SK-N-SH (cell line): ENCODE data around the gene PDE4A. TPM values are rescaled to one million over a fixed set of nuclear protein-coding genes. Genes with fewer than 3 reads are reported as not detected.
A peak's percentile ranks its signal among the peaks of the same experiment; 100 is the strongest.

Experiments
- CTCF ChIA-PET: fragments of 300-600, 350-600 bp; formaldehyde crosslinking; extraction: SDS; loops from one replicate; lab custom pipeline; 2021; lab: Yijun Ruan, JAX
- POLR2A ChIA-PET: fragments of 350-600 bp; sonication (Branson Sonifier 250); formaldehyde crosslinking; extraction: SDS; loops from one replicate; lab custom pipeline; 2020; ENCODE audit warnings: antibody characterized with exemption, inconsistent platforms; lab: Yijun Ruan, JAX
- DNase-seq: peaks from one replicate; pipeline ENCODE4 v3.0.0; 2012
- H2AFZ ChIP-seq: fragments of 200-600 bp; sonication (generic); 2 replicates; pipeline ENCODE4 v1.8.1; 2016; ENCODE audit warnings: antibody characterized with exemption, mild to moderate bottlenecking, low read depth
- H3F3A ChIP-seq: fragments of 200-600 bp; sonication (generic); replicated peaks from 2 replicates; pipeline ENCODE3; 2016; ENCODE audit warnings: antibody characterized with exemption, mild to moderate bottlenecking; ENCODE audit not compliant: insufficient read depth
- H3K27ac ChIP-seq, 2 experiments: fragments of 200-500 bp in 1 of 2; fragments of 200-600 bp in 1 of 2; sonication (Bioruptor generic) in 1 of 2; sonication (generic), shearing (Covaris generic) in 1 of 2; 2 replicates each; pipeline versions ENCODE4 v1.5.1 to v1.6.1; 2014 to 2016; ENCODE audit warnings: low read depth in 2 of 2, inconsistent platforms in 1 of 2, low read length in 1 of 2, mild to moderate bottlenecking in 1 of 2, mixed read lengths in 1 of 2
- H3K27me3 ChIP-seq: fragments of 200-600 bp; sonication (generic), shearing (Covaris generic); 2 replicates; pipeline ENCODE4 v1.6.1; 2016; ENCODE audit warnings: mixed run types; ENCODE audit not compliant: insufficient read depth
- H3K36me3 ChIP-seq, 2 experiments: fragments of 200-500 bp in 1 of 2; fragments of 200-600 bp in 1 of 2; sonication (Bioruptor generic) in 1 of 2; sonication (generic) in 1 of 2; replicated peaks in 1 of 2; 2 replicates each; pipeline versions ENCODE3 to v1.5.1; 2014 to 2016; ENCODE audit warnings: low read length in 1 of 2, mild to moderate bottlenecking in 1 of 2; ENCODE audit not compliant: insufficient read depth in 2 of 2, control insufficient read depth in 1 of 2
- H3K4me1 ChIP-seq, 2 experiments: fragments of 200-500 bp in 1 of 2; fragments of 200-600 bp in 1 of 2; sonication (Bioruptor generic) in 1 of 2; sonication (generic), shearing (Covaris generic) in 1 of 2; 2 replicates each; pipeline versions ENCODE4 v1.5.1 to v1.6.1; 2014 to 2016; ENCODE audit warnings: low read depth in 1 of 2, low read length in 1 of 2, mixed run types in 1 of 2; ENCODE audit not compliant: insufficient read depth in 2 of 2, control insufficient read depth in 1 of 2
- H3K4me2 ChIP-seq: fragments of 200-600 bp; sonication (generic), shearing (Covaris generic); 2 replicates; pipeline ENCODE4 v1.6.1; 2017; ENCODE audit warnings: mixed run types
- H3K4me3 ChIP-seq, 2 experiments: fragments of 200-500 bp in 1 of 2; fragments of 200-600 bp in 1 of 2; sonication (Bioruptor generic) in 1 of 2; sonication (generic), shearing (Covaris generic) in 1 of 2; 2 replicates each; pipeline versions ENCODE4 v1.5.1 to v1.8.1; 2014 to 2016; ENCODE audit warnings: low read depth in 2 of 2, inconsistent platforms in 1 of 2, low read length in 1 of 2, mild to moderate bottlenecking in 1 of 2, mixed read lengths in 1 of 2, moderate library complexity in 1 of 2
- H3K79me2 ChIP-seq: fragments of 200-600 bp; sonication (generic); 2 replicates; pipeline ENCODE4 v1.8.1; 2017; ENCODE audit warnings: mild to moderate bottlenecking; ENCODE audit not compliant: insufficient read depth
- H3K9ac ChIP-seq: fragments of 200-600 bp; sonication (generic); 2 replicates; pipeline ENCODE4 v1.6.1; 2017; ENCODE audit warnings: mixed run types
- H3K9me2 ChIP-seq: fragments of 200-600 bp; sonication (generic); 2 replicates; pipeline ENCODE4 v1.6.1; 2017; ENCODE audit warnings: mixed run types
- H3K9me3 ChIP-seq: fragments of 200-600 bp; sonication (generic); 2 replicates; pipeline ENCODE4 v1.6.1; 2017; ENCODE audit warnings: mixed run types, mild to moderate bottlenecking, moderate library complexity
- H4K20me1 ChIP-seq: fragments of 200-600 bp; sonication (generic); 2 replicates; pipeline ENCODE4 v1.6.1; 2017; ENCODE audit warnings: mild to moderate bottlenecking, mixed run types; ENCODE audit not compliant: insufficient read depth
- ELF1 ChIP-seq: IDR thresholded peaks from 2 replicates; pipeline ENCODE4 v1.4.0; 2012
- MEF2A ChIP-seq: IDR thresholded peaks from 2 replicates; pipeline ENCODE4 v1.4.0; 2012; ENCODE audit warnings: low read depth, borderline replicate concordance
- NRF1 ChIP-seq: IDR thresholded peaks from 2 replicates; pipeline ENCODE4 v1.6.1; 2012; ENCODE audit warnings: low read depth, mild to moderate bottlenecking, low read length
- POLR2AphosphoS5 ChIP-seq: IDR thresholded peaks from 2 replicates; pipeline ENCODE4 v1.6.1; 2012; ENCODE audit warnings: low read depth, low read length
- REST ChIP-seq: IDR thresholded peaks from 2 replicates; pipeline ENCODE4 v1.6.1; 2012; ENCODE audit warnings: mild to moderate bottlenecking, low read depth, low read length, moderate library complexity
- RXRA ChIP-seq: IDR thresholded peaks from 2 replicates; pipeline ENCODE4 v1.4.0; 2012; ENCODE audit warnings: low read depth, mild to moderate bottlenecking, borderline replicate concordance
- SIN3A ChIP-seq: IDR thresholded peaks from 2 replicates; pipeline ENCODE4 v1.6.1; 2012; ENCODE audit warnings: low read depth, mild to moderate bottlenecking, low read length, moderate library complexity, borderline replicate concordance
- TAF1 ChIP-seq: IDR thresholded peaks from 2 replicates; pipeline ENCODE4 v1.6.1; 2012; ENCODE audit warnings: low read depth, mild to moderate bottlenecking, low read length, moderate library complexity, borderline replicate concordance
- WGBS: methylation state at CpG from one replicate; pipeline ENCODE4 v1.1.6; 2017; ENCODE audit warnings: low lambda C conversion rate; 5-methylcytosine and 5-hydroxymethylcytosine counted together
- polyA plus RNA-seq, 3 experiments: library from polyadenylated mRNA; depleted of rRNA; stranded (reverse); fragments of >200 nt; gene quantifications; 2 replicates each; pipeline ENCODE4 v1.2.3, GENCODE V29; 2012
- TF ChIP-seq, protein P1 (sequence below): fragments of 150-350 bp; IDR thresholded peaks from 2 replicates; pipeline ENCODE4 v1.6.1; 2016; ENCODE audit warnings: mild to moderate bottlenecking, low read depth, low read length
- TF ChIP-seq, protein P2 (sequence below): fragments of 200-600 bp; sonication (generic); IDR thresholded peaks from 2 replicates; pipeline ENCODE4 v1.6.1; 2017; ENCODE audit warnings: antibody characterized with exemption, mild to moderate bottlenecking, moderate library complexity

The PDE4A gene
- polyA plus RNA-seq, 1 of the 3 experiments (the other 2 are of a cell fraction): 2.9 TPM

- TF ChIP-seq, protein P1, sequence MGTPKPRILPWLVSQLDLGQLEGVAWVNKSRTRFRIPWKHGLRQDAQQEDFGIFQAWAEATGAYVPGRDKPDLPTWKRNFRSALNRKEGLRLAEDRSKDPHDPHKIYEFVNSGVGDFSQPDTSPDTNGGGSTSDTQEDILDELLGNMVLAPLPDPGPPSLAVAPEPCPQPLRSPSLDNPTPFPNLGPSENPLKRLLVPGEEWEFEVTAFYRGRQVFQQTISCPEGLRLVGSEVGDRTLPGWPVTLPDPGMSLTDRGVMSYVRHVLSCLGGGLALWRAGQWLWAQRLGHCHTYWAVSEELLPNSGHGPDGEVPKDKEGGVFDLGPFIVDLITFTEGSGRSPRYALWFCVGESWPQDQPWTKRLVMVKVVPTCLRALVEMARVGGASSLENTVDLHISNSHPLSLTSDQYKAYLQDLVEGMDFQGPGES: no peak
- no peak for TF ChIP-seq POLR2AphosphoS5
- TF ChIP-seq ELF1: no peak
- TF ChIP-seq MEF2A: no peak
- TF ChIP-seq, protein P2, sequence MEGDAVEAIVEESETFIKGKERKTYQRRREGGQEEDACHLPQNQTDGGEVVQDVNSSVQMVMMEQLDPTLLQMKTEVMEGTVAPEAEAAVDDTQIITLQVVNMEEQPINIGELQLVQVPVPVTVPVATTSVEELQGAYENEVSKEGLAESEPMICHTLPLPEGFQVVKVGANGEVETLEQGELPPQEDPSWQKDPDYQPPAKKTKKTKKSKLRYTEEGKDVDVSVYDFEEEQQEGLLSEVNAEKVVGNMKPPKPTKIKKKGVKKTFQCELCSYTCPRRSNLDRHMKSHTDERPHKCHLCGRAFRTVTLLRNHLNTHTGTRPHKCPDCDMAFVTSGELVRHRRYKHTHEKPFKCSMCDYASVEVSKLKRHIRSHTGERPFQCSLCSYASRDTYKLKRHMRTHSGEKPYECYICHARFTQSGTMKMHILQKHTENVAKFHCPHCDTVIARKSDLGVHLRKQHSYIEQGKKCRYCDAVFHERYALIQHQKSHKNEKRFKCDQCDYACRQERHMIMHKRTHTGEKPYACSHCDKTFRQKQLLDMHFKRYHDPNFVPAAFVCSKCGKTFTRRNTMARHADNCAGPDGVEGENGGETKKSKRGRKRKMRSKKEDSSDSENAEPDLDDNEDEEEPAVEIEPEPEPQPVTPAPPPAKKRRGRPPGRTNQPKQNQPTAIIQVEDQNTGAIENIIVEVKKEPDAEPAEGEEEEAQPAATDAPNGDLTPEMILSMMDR: no peak
Measured at GRCh38 chr19:10378124-10378523, 42.2 kb upstream of the PDE4A start (continued).

DNA sequence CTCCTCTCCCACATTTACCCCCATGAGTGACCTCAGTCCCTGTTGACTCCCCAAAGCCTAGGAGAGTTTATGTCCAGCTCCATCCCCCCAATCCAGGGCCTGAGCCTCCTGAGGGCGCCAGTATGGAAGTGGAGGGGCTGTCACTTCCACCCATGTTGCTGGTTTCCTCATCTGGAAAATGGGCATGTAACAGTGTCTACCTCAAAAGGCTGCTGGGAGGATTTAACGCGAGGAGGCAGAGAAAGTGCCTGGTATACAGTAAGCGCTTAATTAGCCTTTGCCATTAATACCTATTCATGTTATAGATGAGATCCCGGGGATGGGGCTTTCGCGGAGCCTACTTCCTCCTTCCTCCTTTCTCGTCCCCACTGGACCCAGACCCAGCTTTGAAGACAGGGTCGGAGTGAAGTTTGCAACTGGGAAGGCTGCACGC is 40.4 kb upstream of the PDE4A start:
- 2% methylated on average over 6 of the region's 10 CpGs for WGBS
- Histone ChIP-seq H3K4me3 (peak overlapping the region; percentile 78 to 83), H3K9me3 (no peaks in the 10 kb centered on the region), H3K4me1 (peaks cover 0 to 9% of the 10 kb centered on the region in 2 experiments; a peak in 1 of 4 replicates), H3K27ac (peak overlapping the region; percentile 39 to 64; a peak in 3 of 4 replicates), H3K4me2 (peak overlapping the region; percentile 91), H3F3A (no peaks in the 10 kb centered on the region), H3K27me3 (no peaks in the 10 kb centered on the region), H3K79me2 (peaks cover 14% of the 10 kb centered on the region), H4K20me1 (no peaks in the 10 kb centered on the region), H3K36me3 (peaks cover 3 to 4% of the 10 kb centered on the region in 2 experiments), H2AFZ (peak overlapping the region; percentile 80; the same call in 1 of the 2 replicates), H3K9me2 (no peaks in the 10 kb centered on the region), H3K9ac (peak overlapping the region; percentile 70)
- TF ChIP-seq MEF2A (no peak), RXRA (no peak), TAF1 (no peak), NRF1 (no peak), REST (no peak), SIN3A (no peak)
- DNase-seq: no peak
- POLR2A ChIA-PET: interaction anchor here (0.6 to 1.6 kb wide), 7 partner anchors 9 to 121 kb away, joined by 3 to 15 read pairs (median 6); partner anchors contain the start of gene RAVER1
- CTCF ChIA-PET: interaction anchor here (1.5 to 20.2 kb wide), 5 partner anchors 9 to 130 kb away, joined by 4 to 596 read pairs (median 6); partner anchors contain the start of gene ICAM1
